ENCODE results near the gene SLAIN2. TPM values are rescaled to one million over a fixed set of nuclear protein-coding genes. Genes with fewer than 3 reads are reported as not detected.

SLAIN2 gene
- total and polyA plus RNA-seq, 5 donors from 2014 or later, result 23.9 to 82.9 (median 26.4) TPM

- no peaks in the 10 kb centered on the region for H3K9me3 ChIP-seq (ENCODE audit: control insufficient read depth in 2 of 2, low read length in 2 of 2)
- peak overlapping the region; percentile 10 for H3K27ac ChIP-seq (ENCODE audit: insufficient read depth, low read length, poor library complexity, severe bottlenecking)
- no peaks in the 10 kb centered on the region for H3K36me3 ChIP-seq (ENCODE audit: control insufficient read depth, insufficient read depth, low read length)
- H3K36me3 Mint-ChIP-seq, result no peaks in the 10 kb centered on the region
- peaks cover 30 to 75% (median 58%) of the 10 kb centered on the region in 4 donors for H3K4me1 Mint-ChIP-seq
- no peaks in the 10 kb centered on the region for H3K9me3 Mint-ChIP-seq
- H3K4me3 ChIP-seq (ENCODE audit: low read depth, low read length), result peak overlapping the region; percentile 87
- H3K4me1 ChIP-seq (ENCODE audit: control insufficient read depth, insufficient read depth, low read length, poor library complexity, severe bottlenecking), result peaks cover 45% of the 10 kb centered on the region
- DNase-seq (no peak), ATAC-seq (ENCODE audit: low read depth in 2 of 2) (no peak)
- no peaks in the 10 kb centered on the region for H3K27me3 ChIP-seq (ENCODE audit: control insufficient read depth, insufficient read depth, low read length)
- peak overlapping the region; percentile 96 to 100 (median 99) for H3K4me3 Mint-ChIP-seq
- H3K27me3 Mint-ChIP-seq, result no peaks in the 10 kb centered on the region
- peak overlapping the region; percentile 23 to 79 (median 34) for H3K27ac Mint-ChIP-seq
These were observed 2.2 kb downstream of the SLAIN2 start for GRCh38 chr4:48343551-48343950.

GRCh38 chr4:48345542-48345941, 4.2 kb downstream of the SLAIN2 start:
- no peak for DNase-seq
- H3K27ac ChIP-seq (ENCODE audit: insufficient read depth, low read length, poor library complexity, severe bottlenecking), result no peak overlapping the region
- ATAC-seq (ENCODE audit: low read depth in 2 of 2), result no peak
- no peaks in the 10 kb centered on the region for H3K36me3 Mint-ChIP-seq
- no peaks in the 10 kb centered on the region for H3K36me3 ChIP-seq (ENCODE audit: control insufficient read depth, insufficient read depth, low read length)
- peak overlapping the region in 3 of 4 donors; percentile 45 to 100 (median 79) for H3K4me3 Mint-ChIP-seq
- H3K4me3 ChIP-seq (ENCODE audit: low read depth, low read length), result peak overlapping the region; percentile 15
- H3K4me1 Mint-ChIP-seq, result peaks cover 41 to 84% (median 67%) of the 10 kb centered on the region in 4 donors
- no peaks in the 10 kb centered on the region for H3K9me3 Mint-ChIP-seq
- peaks cover 48% of the 10 kb centered on the region for H3K4me1 ChIP-seq (ENCODE audit: control insufficient read depth, insufficient read depth, low read length, poor library complexity, severe bottlenecking)
- no peaks in the 10 kb centered on the region for H3K9me3 ChIP-seq (ENCODE audit: control insufficient read depth in 2 of 2, low read length in 2 of 2)
- H3K27me3 ChIP-seq (ENCODE audit: control insufficient read depth, insufficient read depth, low read length), result no peaks in the 10 kb centered on the region
- no peak overlapping the region for H3K27ac Mint-ChIP-seq
- H3K27me3 Mint-ChIP-seq, result no peaks in the 10 kb centered on the region

GRCh38 chr4:48346594-48346993, 5.3 kb downstream of the SLAIN2 start:
- H3K27ac ChIP-seq (ENCODE audit: insufficient read depth, low read length, poor library complexity, severe bottlenecking), result no peak overlapping the region
- peak overlapping the region; percentile 16 for H3K4me3 ChIP-seq (ENCODE audit: low read depth, low read length)
- H3K9me3 ChIP-seq (ENCODE audit: control insufficient read depth in 2 of 2, low read length in 2 of 2), result no peaks in the 10 kb centered on the region
- Mint-ChIP-seq H3K36me3 (peaks cover under 1% of the 10 kb centered on the region), H3K9me3 (no peaks in the 10 kb centered on the region), H3K27me3 (no peaks in the 10 kb centered on the region), H3K27ac (peak overlapping the region in 2 of 3 donors; percentile 11 to 28), H3K4me3 (peak overlapping the region; percentile 0 to 67 (median 44)), H3K4me1 (peaks cover 42 to 88% (median 73%) of the 10 kb centered on the region in 4 donors)
- DNase-seq (no peak), ATAC-seq (ENCODE audit: low read depth in 2 of 2) (no peak)
- peaks cover 45% of the 10 kb centered on the region for H3K4me1 ChIP-seq (ENCODE audit: control insufficient read depth, insufficient read depth, low read length, poor library complexity, severe bottlenecking)
- H3K36me3 ChIP-seq (ENCODE audit: control insufficient read depth, insufficient read depth, low read length), result no peaks in the 10 kb centered on the region
- no peaks in the 10 kb centered on the region for H3K27me3 ChIP-seq (ENCODE audit: control insufficient read depth, insufficient read depth, low read length)

GRCh38 chr4:48347282-48347921, 6.1 kb downstream of the SLAIN2 start:
- Histone ChIP-seq H3K4me3 (ENCODE audit: low read depth, low read length) (no peak overlapping the region), H3K4me1 (ENCODE audit: control insufficient read depth, insufficient read depth, low read length, poor library complexity, severe bottlenecking) (peaks cover 41% of the 10 kb centered on the region), H3K9me3 (ENCODE audit: control insufficient read depth in 2 of 2, low read length in 2 of 2) (no peaks in the 10 kb centered on the region), H3K27me3 (ENCODE audit: control insufficient read depth, insufficient read depth, low read length) (no peaks in the 10 kb centered on the region), H3K36me3 (ENCODE audit: control insufficient read depth, insufficient read depth, low read length) (no peaks in the 10 kb centered on the region), H3K27ac (ENCODE audit: insufficient read depth, low read length, poor library complexity, severe bottlenecking) (no peak overlapping the region)
- no peak for ATAC-seq (ENCODE audit: low read depth in 2 of 2)
- H3K4me1 Mint-ChIP-seq, result peaks cover 46 to 91% (median 75%) of the 10 kb centered on the region in 4 donors
- H3K4me3 Mint-ChIP-seq, result peak overlapping the region in 1 of 4 donors; percentile 18
- H3K27me3 Mint-ChIP-seq, result no peaks in the 10 kb centered on the region
- no peaks in the 10 kb centered on the region for H3K9me3 Mint-ChIP-seq
- H3K36me3 Mint-ChIP-seq, result peaks cover 6% of the 10 kb centered on the region
- no peak for DNase-seq
- H3K27ac Mint-ChIP-seq, result no peak overlapping the region

GRCh38 chr4:48350871-48351270, 9.5 kb downstream of the SLAIN2 start:
- peaks cover 11% of the 10 kb centered on the region for H3K4me1 ChIP-seq (ENCODE audit: control insufficient read depth, insufficient read depth, low read length, poor library complexity, severe bottlenecking)
- H3K36me3 ChIP-seq (ENCODE audit: control insufficient read depth, insufficient read depth, low read length), result no peaks in the 10 kb centered on the region

GRCh38 chr4:48352793-48353192, 11.5 kb downstream of the SLAIN2 start:
- Mint-ChIP-seq H3K36me3 (peaks cover 11% of the 10 kb centered on the region), H3K27me3 (no peaks in the 10 kb centered on the region), H3K9me3 (peaks cover 0 to 4% (median 0%) of the 10 kb centered on the region in 7 donors), H3K4me3 (peak overlapping the region in 1 of 4 donors; percentile 54), H3K27ac (no peak overlapping the region), H3K4me1 (peaks cover 30 to 79% (median 49%) of the 10 kb centered on the region in 4 donors)
- H3K4me3 ChIP-seq (ENCODE audit: low read depth, low read length), result no peak overlapping the region
- no peaks in the 10 kb centered on the region for H3K27me3 ChIP-seq (ENCODE audit: control insufficient read depth, insufficient read depth, low read length)
- ATAC-seq (ENCODE audit: low read depth in 2 of 2), result no peak
- DNase-seq, result no peak
- H3K9me3 ChIP-seq (ENCODE audit: control insufficient read depth in 2 of 2, low read length in 2 of 2), result no peaks in the 10 kb centered on the region
- no peaks in the 10 kb centered on the region for H3K36me3 ChIP-seq (ENCODE audit: control insufficient read depth, insufficient read depth, low read length)
- no peak overlapping the region for H3K27ac ChIP-seq (ENCODE audit: insufficient read depth, low read length, poor library complexity, severe bottlenecking)
- H3K4me1 ChIP-seq (ENCODE audit: control insufficient read depth, insufficient read depth, low read length, poor library complexity, severe bottlenecking), result peaks cover 8% of the 10 kb centered on the region

More at GRCh38 chr4:48350871-48351270, 9.5 kb downstream of the SLAIN2 start:
- Mint-ChIP-seq H3K36me3 (peaks cover 11% of the 10 kb centered on the region), H3K9me3 (peaks cover 0 to 4% (median 0%) of the 10 kb centered on the region in 7 donors), H3K27me3 (no peaks in the 10 kb centered on the region), H3K4me1 (peaks cover 41 to 81% (median 63%) of the 10 kb centered on the region in 4 donors), H3K4me3 (peak overlapping the region in 1 of 4 donors; percentile 10), H3K27ac (no peak overlapping the region)
- H3K4me3 ChIP-seq (ENCODE audit: low read depth, low read length), result no peak overlapping the region
- no peaks in the 10 kb centered on the region for H3K27me3 ChIP-seq (ENCODE audit: control insufficient read depth, insufficient read depth, low read length)
- DNase-seq (no peak), ATAC-seq (ENCODE audit: low read depth in 2 of 2) (no peak)
- no peaks in the 10 kb centered on the region for H3K9me3 ChIP-seq (ENCODE audit: control insufficient read depth in 2 of 2, low read length in 2 of 2)
- H3K27ac ChIP-seq (ENCODE audit: insufficient read depth, low read length, poor library complexity, severe bottlenecking), result no peak overlapping the region

GRCh38 chr4:48356355-48356754, 15.0 kb downstream of the SLAIN2 start:
- H3K4me1 Mint-ChIP-seq, result peaks cover 24 to 60% (median 33%) of the 10 kb centered on the region in 4 donors
- no peaks in the 10 kb centered on the region for H3K27me3 Mint-ChIP-seq

More at GRCh38 chr4:48356355-48356754, 15.0 kb downstream of the SLAIN2 start:
- Mint-ChIP-seq H3K27ac (no peak overlapping the region), H3K9me3 (peaks cover 0 to 4% (median 0%) of the 10 kb centered on the region in 7 donors), H3K36me3 (peaks cover 14% of the 10 kb centered on the region), H3K4me3 (no peak overlapping the region)
- Histone ChIP-seq H3K27ac (ENCODE audit: insufficient read depth, low read length, poor library complexity, severe bottlenecking) (no peak overlapping the region), H3K36me3 (ENCODE audit: control insufficient read depth, insufficient read depth, low read length) (peaks cover 6% of the 10 kb centered on the region), H3K9me3 (ENCODE audit: control insufficient read depth in 2 of 2, low read length in 2 of 2) (no peaks in the 10 kb centered on the region), H3K4me1 (ENCODE audit: control insufficient read depth, insufficient read depth, low read length, poor library complexity, severe bottlenecking) (no peaks in the 10 kb centered on the region), H3K27me3 (ENCODE audit: control insufficient read depth, insufficient read depth, low read length) (no peaks in the 10 kb centered on the region), H3K4me3 (ENCODE audit: low read depth, low read length) (no peak overlapping the region)
- ATAC-seq (ENCODE audit: low read depth in 2 of 2), result no peak
- DNase-seq, result no peak

Measured in CD4-positive, CD25-positive, alpha-beta regulatory T cell (primary cell).